ENCODE results near the gene PTAFR. TPM values are rescaled to one million over a fixed set of nuclear protein-coding genes. Genes with fewer than 3 reads are reported as not detected.
A peak's percentile ranks its signal among the peaks of the same experiment; 100 is the strongest.

Gene PTAFR
- total RNA-seq, 3 donors from 2014 or later (not counting 1 experiment from before 2014, with no cell fraction given), result 1.2 to 6.4 (median 1.5) TPM

DNA sequence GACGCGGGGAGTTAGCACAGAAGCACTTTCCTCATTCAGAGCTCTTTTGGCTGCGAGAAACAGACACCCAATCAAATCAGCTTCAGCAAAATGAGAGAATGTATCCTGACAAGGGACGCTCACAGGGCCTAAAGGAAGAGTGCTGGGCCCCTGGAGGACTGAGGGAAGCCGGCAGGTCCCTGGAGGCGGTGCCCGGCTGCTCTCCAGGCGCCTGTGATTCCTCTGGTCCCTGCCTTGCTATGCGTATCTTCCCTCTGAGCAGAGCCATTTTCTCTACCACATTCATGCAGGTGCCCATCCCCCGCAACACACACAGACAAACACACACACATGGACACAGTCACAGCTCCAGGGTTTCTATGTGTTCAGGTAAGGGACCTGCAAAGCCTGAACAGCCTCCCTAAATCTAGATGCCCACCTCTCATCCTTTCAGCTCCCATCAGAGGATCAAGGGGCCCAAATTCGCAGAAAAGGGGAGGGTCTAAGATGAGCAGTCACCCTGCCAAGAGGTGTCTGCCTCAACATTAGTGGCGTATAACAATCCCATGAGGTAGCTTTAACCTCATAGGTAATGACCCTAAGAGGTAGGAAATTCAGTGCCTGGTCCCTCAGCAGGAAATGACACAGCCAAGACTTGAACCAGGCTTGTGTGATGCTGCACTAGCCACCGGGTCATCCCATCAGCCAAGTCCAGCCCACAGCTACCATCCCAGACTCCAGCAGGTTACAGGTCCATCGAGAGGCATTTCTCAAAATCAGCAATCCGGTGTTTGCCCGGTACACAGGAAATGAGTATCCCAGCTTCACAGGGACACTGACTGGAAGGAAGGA, 29.0 kb downstream of the PTAFR start:
- TF ChIP-seq CTCF (IDR thresholded peaks at IDR 0.05), result no peak
- peaks cover 6% of the 10 kb centered on the region for H3K4me1 ChIP-seq (ENCODE audit: control insufficient read depth, insufficient read depth, low read length)
- no peak overlapping the region for H3K27ac ChIP-seq (ENCODE audit: low read length)
- intact Hi-C loops (cut with micrococcal nuclease), result no loop called here
- no peaks in the 10 kb centered on the region for H3K9me3 Mint-ChIP-seq
- no peaks in the 10 kb centered on the region for H3K9me3 ChIP-seq (ENCODE audit: control insufficient read depth, insufficient read depth, low read length)
- no peaks in the 10 kb centered on the region for H3K27me3 ChIP-seq (ENCODE audit: control insufficient read depth, insufficient read depth, low read length)
- H3K4me3 ChIP-seq (ENCODE audit: low read length), result no peak overlapping the region
- H3K27me3 Mint-ChIP-seq (ENCODE audit: low read depth in 2 of 2), result no peaks in the 10 kb centered on the region
- H3K36me3 Mint-ChIP-seq, result no peaks in the 10 kb centered on the region
- no peaks in the 10 kb centered on the region for H3K4me1 Mint-ChIP-seq
- H3K27ac Mint-ChIP-seq, result no peak overlapping the region
- H3K36me3 ChIP-seq (ENCODE audit: control insufficient read depth, insufficient read depth, low read length), result no peaks in the 10 kb centered on the region
- WGBS (ENCODE audit: insufficient coverage), result 81% methylated on average over 16 of the region's 16 CpGs
- ATAC-seq, result no peak
- no peak for DNase-seq
- no peak overlapping the region for H3K4me3 Mint-ChIP-seq

- intact Hi-C loops (cut with micrococcal nuclease), result no loop called here
- ATAC-seq, result no peak
Measured at GRCh38 chr1:28145728-28146127, 30.8 kb downstream of the PTAFR start.

GRCh38 chr1:28144203-28145135, 32.0 kb downstream of the PTAFR start:
- intact Hi-C loops (cut with micrococcal nuclease), result no loop called here
- no peaks in the 10 kb centered on the region for H3K36me3 ChIP-seq (ENCODE audit: control insufficient read depth, insufficient read depth, low read length)
- H3K4me1 ChIP-seq (ENCODE audit: control insufficient read depth, insufficient read depth, low read length), result peaks cover 6% of the 10 kb centered on the region
- ATAC-seq (peak in 1 of 3 donors; percentile 38), DNase-seq (no peak)
- Mint-ChIP-seq H3K27me3 (ENCODE audit: low read depth in 2 of 2) (peaks cover 0 to 3% of the 10 kb centered on the region in 2 donors), H3K4me1 (peaks cover 0 to 2% of the 10 kb centered on the region in 2 donors), H3K36me3 (no peaks in the 10 kb centered on the region), H3K27ac (no peak overlapping the region), H3K9me3 (no peaks in the 10 kb centered on the region), H3K4me3 (no peak overlapping the region)
- H3K9me3 ChIP-seq (ENCODE audit: control insufficient read depth, insufficient read depth, low read length), result no peaks in the 10 kb centered on the region
- 78% methylated on average over 4 of the region's 5 CpGs for WGBS (ENCODE audit: insufficient coverage)
- H3K27ac ChIP-seq (ENCODE audit: low read length), result no peak overlapping the region
- H3K4me3 ChIP-seq (ENCODE audit: low read length), result no peak overlapping the region
- H3K27me3 ChIP-seq (ENCODE audit: control insufficient read depth, insufficient read depth, low read length), result no peaks in the 10 kb centered on the region
- no peak for TF ChIP-seq CTCF (IDR thresholded peaks at IDR 0.05)

More at GRCh38 chr1:28145728-28146127, 30.8 kb downstream of the PTAFR start:
- H3K9me3 ChIP-seq (ENCODE audit: control insufficient read depth, insufficient read depth, low read length), result no peaks in the 10 kb centered on the region
- H3K36me3 Mint-ChIP-seq, result no peaks in the 10 kb centered on the region
- no peak for DNase-seq
- H3K9me3 Mint-ChIP-seq, result no peaks in the 10 kb centered on the region
- WGBS (ENCODE audit: insufficient coverage), result 90% methylated on average over 5 of the region's 5 CpGs
- no peak overlapping the region for H3K4me3 ChIP-seq (ENCODE audit: low read length)
- TF ChIP-seq CTCF (IDR thresholded peaks at IDR 0.05), result no peak
- no peaks in the 10 kb centered on the region for H3K27me3 Mint-ChIP-seq (ENCODE audit: low read depth in 2 of 2)
- H3K4me1 ChIP-seq (ENCODE audit: control insufficient read depth, insufficient read depth, low read length), result peaks cover 6% of the 10 kb centered on the region
- H3K27ac Mint-ChIP-seq, result no peak overlapping the region
- H3K36me3 ChIP-seq (ENCODE audit: control insufficient read depth, insufficient read depth, low read length), result no peaks in the 10 kb centered on the region
- H3K27me3 ChIP-seq (ENCODE audit: control insufficient read depth, insufficient read depth, low read length), result no peaks in the 10 kb centered on the region
- H3K4me3 Mint-ChIP-seq, result no peak overlapping the region
- no peak overlapping the region for H3K27ac ChIP-seq (ENCODE audit: low read length)
- no peaks in the 10 kb centered on the region for H3K4me1 Mint-ChIP-seq
